HG03196 (cell line): ENCODE data around the gene CIITA.
A peak's percentile ranks its signal among the peaks of the same experiment; 100 is the strongest.

Experiments used
- ATAC-seq: cut with Tn5 transposase; IDR thresholded peaks from one replicate; pipeline ENCODE4 v1.9.1; 2021; ENCODE audit not compliant: unreplicated experiment

The CIITA gene

DNA sequence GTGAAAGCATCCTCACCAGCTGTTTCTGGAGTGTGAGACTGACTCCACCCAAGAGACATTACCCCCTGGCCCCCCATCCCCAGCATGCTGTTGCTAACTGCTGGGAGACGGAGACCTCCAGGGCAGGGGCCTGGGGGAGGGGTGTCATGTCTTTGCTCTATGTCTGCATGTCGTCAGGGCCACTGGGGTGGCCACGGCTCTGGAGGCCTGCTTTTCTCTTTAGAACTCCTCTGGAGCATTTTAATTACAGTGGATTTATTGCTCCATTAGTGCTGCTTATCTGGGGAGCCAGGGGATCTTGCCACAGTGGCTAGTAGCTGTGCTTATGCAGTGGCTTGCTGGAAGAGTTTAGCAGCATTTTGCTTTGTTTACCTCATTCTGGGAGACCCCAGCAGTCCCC is 99.6 kb downstream of the CIITA start:
- no peak for ATAC-seq

DNA sequence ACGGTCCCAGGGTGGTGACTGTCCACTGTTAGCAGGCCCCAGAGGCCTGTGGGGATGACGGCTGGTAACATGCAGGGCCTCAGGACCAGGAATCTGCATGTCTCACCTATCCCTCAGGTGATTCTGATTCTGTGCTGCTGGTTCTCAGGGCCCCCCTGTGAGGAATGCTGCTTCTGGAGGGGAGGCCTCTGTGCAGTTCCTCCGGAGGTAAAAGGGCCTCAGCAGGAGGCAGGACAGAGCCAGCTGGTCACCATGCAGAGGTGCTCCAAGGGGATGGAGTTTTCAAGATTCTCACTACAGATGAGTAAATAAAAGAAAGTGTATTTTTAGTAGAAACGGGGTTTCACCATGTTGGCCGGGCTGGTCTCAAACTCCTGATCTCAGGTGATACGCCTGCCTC is 101.1 kb downstream of the CIITA start:
- no peak for ATAC-seq

DNA sequence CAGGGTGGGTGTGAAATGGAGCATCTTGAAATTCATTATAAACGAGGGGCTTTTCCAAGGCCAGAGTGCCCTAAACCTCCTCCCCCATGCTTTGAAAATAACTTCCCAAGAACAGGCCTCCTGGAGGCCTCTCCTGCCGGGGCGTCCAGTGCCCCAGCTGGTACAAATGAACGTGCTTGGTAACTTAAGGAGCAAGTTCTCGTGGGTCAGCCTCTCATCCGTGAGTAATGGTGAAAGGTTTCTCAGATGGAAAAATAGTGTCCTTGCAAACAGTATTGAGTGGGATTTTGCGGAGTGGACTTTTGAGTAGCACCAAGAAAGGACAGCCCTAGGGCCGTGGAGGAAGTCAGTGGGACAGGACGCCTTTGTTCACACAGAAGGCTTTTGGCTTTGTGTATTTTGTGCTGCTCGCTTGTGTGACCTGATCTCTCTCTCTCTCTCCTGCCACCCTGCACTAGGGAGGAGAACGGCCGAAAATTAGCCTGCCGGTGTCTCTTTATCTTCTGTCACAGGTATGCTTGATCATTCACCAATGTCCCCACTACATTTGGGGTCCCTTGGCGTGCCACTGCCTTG is 102.0 kb downstream of the CIITA start:
- no peak for ATAC-seq

DNA sequence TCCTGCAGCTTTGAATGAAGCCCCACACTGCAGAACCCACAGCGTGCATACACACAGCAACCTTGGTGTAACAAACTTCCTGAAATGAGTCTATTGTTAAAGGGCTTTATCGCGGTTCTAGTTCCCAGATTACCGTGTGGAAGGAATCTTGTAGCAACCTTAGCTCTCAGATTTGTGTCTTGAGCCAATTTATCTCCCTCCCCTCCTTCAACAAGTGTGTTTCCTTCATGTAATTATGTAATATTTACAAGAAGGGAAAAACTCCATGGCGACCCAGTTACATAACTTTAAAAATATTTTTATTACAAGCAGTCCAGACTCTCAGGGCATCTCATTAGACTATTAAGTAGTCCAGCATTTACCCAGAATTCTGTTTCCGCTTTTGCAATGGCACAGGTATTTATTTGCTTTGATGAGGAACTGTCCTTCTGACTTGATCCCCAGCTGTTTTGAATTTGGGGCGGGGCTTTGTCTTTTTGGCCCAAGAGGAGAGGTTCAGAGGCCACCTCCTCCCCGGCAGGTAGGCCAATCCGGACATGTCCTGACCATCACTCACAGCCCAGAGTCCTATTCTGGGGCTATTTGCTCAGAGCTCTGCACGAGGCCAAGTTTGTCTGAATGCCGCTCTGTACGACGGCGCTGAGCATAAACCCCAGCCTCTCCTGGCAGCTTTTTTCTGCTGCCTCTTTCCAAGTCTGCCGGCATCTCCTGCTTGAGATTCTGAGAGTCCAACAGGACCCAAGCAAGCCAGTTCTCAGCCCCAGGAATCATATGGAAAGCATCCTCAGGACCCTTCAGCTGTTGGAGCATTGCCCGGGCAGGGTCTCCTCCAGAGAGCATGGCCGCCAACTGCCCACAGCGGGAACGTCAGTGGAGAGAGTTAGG is 103.0 kb downstream of the CIITA start:
- no peak for ATAC-seq

DNA sequence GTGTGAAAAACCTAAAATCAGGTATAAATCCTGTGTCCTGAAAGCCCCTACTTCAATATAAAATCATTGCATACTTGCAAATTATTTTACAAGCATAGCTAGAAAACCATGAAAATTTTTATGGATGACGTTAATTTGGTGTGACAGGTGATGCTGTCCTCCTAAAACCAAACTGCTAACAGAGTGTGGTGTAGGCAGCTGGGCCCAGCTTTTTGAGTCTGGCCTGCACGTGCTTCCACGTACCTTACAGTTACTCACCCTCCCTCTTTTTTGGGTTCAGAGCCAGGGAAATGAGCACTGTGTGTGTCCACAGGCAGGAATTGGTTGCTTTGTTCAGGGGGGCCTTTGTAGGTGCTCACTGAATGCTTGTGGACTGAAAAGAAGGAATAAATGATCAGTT is 103.8 kb downstream of the CIITA start:
- no peak for ATAC-seq

DNA sequence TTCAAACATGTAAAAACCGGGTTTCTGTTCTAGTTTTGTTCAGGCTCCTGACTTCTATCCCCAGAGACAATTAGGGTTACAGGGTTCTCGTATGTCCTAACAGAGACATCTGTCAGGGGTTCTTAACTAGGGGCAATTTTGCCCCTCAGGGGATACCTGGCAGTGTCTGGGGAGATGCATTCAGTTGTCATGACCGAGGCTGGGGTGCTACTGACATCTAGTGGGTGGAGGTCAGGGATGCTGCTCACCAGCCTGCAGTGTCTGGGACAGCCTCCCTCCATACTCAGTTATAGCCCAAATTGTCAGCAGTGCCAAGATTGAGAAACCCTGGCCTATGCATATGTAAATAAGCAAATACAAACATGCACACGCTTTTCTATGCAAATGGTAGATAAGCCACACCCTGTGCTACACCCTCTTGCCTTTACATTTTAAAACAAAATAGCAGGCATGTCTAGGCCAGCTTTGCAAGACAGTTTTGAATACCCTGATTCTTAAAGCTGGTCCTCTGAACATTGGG is 104.8 kb downstream of the CIITA start:
- peak; percentile 54 for ATAC-seq

DNA sequence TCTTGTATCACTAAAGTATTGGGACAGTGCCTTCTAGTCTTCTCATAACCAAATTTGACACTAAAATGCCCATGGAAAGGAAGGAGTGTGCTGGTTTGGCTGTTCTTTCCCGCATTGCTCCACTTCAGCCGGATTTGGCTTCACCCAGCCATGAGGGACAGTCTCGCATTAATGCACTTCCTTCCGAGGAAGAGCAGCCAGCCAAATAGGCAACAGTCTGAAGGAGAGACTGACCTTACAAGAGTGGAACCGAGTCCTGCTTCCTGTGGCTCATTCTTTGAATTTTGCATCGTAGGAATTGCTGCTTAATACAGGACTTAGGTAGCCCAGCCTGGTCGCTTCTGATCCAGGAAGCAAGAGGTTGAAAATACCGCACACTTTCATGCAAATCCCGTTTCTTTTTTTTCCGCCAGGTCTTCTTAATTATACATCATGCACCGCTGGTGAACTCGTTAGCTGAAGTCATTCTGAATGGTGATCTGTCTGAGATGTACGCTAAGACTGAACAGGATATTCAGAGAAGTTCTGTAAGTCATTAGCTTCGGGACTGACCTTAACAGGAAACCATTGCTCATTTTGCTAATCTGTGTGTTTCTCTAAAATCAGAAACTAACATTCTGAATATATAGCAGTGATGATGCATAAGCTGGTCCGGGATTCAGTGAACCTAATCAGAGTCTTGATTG is 105.6 kb downstream of the CIITA start:
- ATAC-seq: peak; percentile 58

DNA sequence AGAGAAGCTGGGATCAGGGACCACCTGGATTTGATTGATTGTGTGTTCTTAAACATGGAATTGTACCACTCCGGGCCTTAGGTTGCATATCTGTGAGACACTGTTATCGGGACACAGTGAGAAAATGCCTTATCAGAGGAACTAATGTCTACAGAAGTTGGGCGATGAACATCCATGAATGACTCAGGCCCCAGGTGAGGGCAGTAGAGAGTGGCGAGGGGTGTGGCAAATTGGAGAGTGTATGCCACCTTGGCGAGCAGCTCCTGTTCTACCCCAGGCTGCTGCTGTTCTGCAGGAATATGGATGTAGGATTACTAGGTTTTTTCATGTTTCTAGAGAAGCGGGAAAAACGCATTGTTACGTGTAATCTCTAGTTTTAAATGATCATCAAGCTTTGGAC is 106.2 kb downstream of the CIITA start:
- no peak for ATAC-seq

DNA sequence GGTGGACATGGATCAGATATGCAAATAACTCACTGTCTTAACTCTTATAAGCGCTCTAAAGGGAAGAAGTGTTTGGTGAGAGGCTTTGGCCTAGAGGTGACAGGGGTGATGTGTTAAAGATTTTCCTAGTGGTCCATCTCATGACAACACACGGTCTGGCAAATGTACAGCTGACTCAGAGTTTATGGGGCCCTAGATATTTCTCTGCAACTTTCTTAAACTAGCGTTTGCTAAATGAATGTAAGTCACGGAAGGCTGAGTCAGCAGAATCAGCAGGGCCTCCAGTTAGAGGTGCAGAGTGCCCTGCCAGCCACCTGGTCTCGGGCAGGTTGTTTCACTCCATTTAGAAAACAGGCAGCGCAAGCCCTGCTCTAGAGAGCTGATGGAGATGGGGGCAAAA is 107.5 kb downstream of the CIITA start:
- ATAC-seq: no peak
